GM12872 (cell line): Measurements from ENCODE around the gene CNIH3.

Experiments
- TF ChIP-seq, protein P1 (sequence below): IDR thresholded peaks from 3 replicates; pipeline ENCODE4 v1.5.1; 2011; ENCODE audit warnings: low read depth, mild to moderate bottlenecking, low read length, moderate library complexity; ENCODE audit not compliant: insufficient read depth

CNIH3 gene

DNA sequence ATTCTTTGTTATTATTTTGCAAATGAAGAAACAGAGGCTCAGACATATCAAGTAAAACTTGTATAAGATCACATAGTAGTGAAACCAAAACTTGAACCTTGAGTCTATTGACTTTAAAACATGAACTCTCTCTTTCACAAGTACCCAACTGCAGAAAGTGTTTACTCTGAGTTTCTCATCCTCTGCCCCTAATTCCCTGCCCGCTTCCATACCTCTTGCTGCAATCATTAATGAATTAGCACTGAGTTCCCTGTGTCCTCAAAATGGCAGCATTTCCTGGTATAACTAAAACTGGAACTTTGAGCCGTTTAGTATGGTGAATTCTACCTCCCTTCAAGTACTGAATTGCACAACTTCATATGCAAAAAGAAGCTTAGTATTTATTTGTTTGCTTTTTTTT is 165.7 kb downstream of the CNIH3 start:
- TF ChIP-seq, protein P1, sequence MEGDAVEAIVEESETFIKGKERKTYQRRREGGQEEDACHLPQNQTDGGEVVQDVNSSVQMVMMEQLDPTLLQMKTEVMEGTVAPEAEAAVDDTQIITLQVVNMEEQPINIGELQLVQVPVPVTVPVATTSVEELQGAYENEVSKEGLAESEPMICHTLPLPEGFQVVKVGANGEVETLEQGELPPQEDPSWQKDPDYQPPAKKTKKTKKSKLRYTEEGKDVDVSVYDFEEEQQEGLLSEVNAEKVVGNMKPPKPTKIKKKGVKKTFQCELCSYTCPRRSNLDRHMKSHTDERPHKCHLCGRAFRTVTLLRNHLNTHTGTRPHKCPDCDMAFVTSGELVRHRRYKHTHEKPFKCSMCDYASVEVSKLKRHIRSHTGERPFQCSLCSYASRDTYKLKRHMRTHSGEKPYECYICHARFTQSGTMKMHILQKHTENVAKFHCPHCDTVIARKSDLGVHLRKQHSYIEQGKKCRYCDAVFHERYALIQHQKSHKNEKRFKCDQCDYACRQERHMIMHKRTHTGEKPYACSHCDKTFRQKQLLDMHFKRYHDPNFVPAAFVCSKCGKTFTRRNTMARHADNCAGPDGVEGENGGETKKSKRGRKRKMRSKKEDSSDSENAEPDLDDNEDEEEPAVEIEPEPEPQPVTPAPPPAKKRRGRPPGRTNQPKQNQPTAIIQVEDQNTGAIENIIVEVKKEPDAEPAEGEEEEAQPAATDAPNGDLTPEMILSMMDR, result no peak

DNA sequence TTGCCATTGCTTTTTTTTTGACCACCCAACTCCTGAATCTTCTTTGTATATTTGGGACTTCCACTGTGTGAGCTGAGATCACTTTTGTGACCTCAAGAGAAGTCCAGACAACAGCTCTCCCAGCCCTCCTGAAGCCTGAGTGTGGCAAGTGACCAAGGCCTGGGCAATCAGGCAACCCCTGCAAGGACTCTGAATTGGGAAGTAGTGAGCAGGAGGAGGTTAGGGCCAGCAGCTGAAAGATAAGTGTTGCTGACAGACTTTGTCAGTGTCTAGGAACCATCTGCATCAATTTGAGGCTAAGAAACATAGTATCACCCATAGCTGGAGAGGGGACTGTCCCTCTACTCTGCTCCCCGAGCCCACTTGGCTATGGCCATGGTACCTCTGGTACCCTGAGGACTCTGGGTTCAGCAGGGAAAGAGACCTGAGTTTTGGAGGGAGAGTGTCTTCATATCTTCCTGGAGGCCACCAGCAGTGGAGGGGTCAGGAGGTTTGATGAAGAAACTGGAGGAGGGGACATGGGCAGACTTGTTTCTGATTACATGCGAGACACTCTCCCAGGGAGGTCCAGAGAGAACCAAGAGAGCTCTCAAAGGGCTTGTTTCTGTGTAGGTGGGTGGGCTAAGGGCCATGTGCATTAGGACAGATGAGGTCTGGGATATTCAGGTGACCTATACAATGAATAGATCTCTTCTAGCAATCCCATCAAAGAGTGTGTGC is 166.3 kb downstream of the CNIH3 start:
- TF ChIP-seq, protein P1, result no peak

DNA sequence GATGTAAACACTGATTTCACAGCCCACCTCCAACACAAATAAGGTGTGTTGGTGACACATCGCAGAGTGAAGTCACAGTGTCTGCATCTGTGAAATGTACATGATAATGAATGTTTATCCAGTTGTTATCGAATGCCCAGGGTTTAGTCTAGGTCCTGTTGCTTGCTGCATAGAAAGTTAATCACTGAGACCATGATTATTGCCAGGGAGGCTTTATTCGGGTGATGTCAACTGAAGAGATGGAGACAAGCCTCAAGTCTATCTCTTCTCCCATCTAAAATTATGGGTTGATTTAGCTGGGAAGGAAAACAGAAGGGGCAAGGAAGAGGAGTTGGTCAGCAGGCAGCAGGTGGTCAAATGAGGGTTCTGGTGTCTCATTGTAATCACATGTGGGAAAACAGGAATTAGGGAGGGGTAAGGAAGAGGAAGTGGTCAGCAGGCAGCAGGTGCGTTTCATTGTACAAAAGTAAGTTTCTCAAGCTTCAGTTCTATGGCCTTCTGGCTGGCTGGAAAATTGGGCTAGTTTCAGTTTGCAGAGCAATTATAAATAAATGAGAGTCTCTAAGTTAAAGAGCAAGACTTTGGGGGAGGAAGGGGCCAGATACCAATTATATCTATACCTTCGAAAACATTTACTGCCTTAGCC is 167.0 kb downstream of the CNIH3 start:
- TF ChIP-seq, protein P1, result no peak

DNA sequence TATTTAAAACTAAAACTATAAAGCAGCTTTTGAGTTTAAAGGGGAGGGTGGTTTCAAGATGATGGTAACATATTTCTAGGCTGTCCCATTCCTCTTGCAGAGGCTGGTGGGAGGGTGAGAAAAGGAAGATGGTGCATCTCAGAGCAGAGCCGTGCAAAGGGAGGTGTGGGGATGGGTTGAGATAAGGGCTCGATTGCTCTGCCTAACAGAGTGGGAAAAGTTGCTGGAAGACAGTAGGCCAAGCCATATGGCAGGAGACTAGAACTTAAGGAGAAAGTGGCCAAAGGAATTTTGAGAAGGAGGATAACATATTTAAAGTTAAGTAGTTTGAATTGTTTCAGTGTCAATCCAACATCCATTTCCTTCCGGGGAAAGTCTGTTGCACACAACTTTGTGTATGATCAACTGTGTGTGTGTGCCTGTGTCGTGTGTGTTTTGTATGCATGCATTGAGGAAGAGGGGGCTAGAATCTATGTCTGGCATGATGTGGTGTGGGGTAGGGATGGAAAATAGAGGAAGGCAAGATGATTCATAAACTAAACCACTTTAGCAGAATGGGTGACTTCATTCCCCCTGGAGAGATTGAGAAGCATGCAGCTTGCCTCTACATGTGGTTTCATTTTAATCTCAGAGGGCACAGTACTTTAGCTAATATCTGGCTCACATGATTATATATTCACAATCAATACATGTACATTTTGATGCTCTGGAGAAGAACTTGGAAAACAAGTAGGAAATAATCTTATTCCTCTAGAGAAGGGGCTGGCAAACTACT is 168.3 kb downstream of the CNIH3 start:
- TF ChIP-seq, protein P1, result no peak

DNA sequence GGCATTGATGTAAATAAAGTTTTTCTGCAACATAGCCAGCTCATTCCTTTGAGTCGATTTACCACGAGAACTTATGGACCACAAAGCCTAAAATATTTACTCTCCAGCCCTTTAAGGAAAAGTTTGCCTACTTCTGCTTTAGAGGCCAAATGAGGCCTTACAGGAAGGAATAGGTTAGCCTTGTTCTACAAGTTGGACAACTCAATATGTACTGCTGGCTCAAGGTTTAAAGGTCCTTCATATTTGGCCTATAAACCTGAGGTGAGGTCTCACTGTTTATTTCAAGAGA is 168.9 kb downstream of the CNIH3 start:
- TF ChIP-seq, protein P1, result no peak

DNA sequence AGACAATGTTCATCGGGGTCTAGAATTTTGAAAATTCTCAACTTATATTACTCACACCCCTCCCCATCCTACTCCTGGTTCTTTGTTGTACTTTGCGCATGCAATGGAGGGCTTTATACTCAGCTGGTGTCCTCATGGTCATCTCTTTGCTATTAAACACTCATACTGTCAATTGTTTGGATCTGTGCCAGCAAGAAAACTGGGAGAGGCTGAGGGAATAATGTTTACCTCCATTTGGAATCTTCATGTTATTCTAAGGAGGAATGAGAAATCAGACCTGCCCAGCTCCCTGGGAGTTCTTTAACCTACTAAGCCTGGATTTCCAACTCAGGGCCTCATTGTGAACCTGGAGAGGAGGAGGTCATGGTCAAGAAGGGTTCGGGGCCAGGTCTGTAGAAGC is 169.5 kb downstream of the CNIH3 start:
- TF ChIP-seq, protein P1, result no peak

DNA sequence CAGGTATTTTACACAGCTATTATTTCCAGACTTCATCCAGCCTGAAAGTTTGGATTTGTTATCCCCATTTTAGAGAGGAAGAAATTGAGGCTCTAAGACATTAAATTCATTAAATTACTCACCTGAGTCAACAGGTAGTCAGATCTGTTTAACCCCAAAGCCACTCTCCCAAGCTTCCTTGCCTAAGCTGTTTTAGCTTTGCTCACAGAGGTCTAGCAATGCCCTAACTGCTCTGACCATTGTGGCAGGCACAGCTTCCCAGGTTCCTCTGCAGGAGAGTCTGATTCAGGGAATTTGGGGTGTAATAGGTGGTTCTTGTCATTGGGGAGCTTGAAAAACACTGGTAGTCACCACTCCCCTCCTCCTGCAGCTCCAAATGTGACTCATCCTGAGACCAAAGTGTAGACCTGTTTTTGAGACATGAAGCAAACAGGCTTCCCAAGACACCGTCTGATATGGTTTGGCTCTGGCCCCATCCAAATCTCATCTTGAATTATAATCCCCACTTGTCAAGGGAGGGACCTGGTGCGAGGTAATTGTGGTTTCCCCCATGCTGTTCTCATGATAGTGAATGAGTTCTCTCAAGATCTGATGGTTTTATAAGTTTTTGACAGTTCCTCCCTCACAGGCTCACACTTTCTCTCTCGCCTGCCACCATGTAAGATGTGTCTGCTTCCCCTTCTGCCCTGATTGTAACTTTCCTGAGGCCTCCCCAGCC is 170.6 kb downstream of the CNIH3 start:
- TF ChIP-seq, protein P1, result no peak
